Keratinocyte (primary cell): ENCODE measurements around the gene TUBE1. TPM values are rescaled to one million over a fixed set of nuclear protein-coding genes. Genes with fewer than 3 reads are reported as not detected.

ENCODE experiments used
- DNase-seq: peaks from one replicate; pipeline ENCODE4 v3.0.0-alpha.2; 2011; ENCODE audit warnings: low read depth, missing footprints, low spot score
- FAIRE-seq: peaks from 2 replicates; lab custom pipeline; 2011; peaks lifted over from hg19 to GRCh38; lab: Jason Lieb, UNC
- H2AFZ ChIP-seq: 2 replicates; pipeline ENCODE4 v1.6.0; 2012; ENCODE audit warnings: low read length, control low read depth, inconsistent platforms; ENCODE audit not compliant: control insufficient read depth
- H3K27ac ChIP-seq: 2 replicates; pipeline ENCODE4 v1.5.1; 2011; ENCODE audit warnings: low read length; ENCODE audit not compliant: control insufficient read depth, insufficient read depth
- H3K27me3 ChIP-seq: 3 replicates; pipeline ENCODE4 v1.6.0; 2011; ENCODE audit warnings: low read length; ENCODE audit not compliant: control insufficient read depth, insufficient read depth; ENCODE audit errors: extremely low read depth
- H3K36me3 ChIP-seq, 2 experiments: 2 replicates in 1 of 2; 3 replicates in 1 of 2; pipeline ENCODE4 v1.5.1; 2011; ENCODE audit warnings: low read length in 2 of 2, mild to moderate bottlenecking in 1 of 2; ENCODE audit not compliant: control insufficient read depth in 2 of 2, insufficient read depth in 2 of 2; ENCODE audit errors: extremely low read depth in 1 of 2
- H3K4me1 ChIP-seq: 3 replicates; pipeline ENCODE4 v1.5.1; 2011; ENCODE audit warnings: low read length; ENCODE audit not compliant: control insufficient read depth, insufficient read depth; ENCODE audit errors: extremely low read depth
- H3K4me2 ChIP-seq: 3 replicates; pipeline ENCODE4 v1.6.0; 2011; ENCODE audit warnings: low read depth, low read length; ENCODE audit not compliant: control insufficient read depth, insufficient read depth; ENCODE audit errors: extremely low read depth
- H3K4me3 ChIP-seq, 3 experiments: fragments of 200-600 bp in 1 of 3; sonication (generic) in 1 of 3; 2 replicates in 2 of 3; 3 replicates in 1 of 3; pipeline ENCODE4 v1.5.1; 2011 to 2016; ENCODE audit warnings: low read length in 3 of 3, mild to moderate bottlenecking in 3 of 3, control low read depth in 2 of 3, inconsistent platforms in 1 of 3, low read depth in 1 of 3, mixed read lengths in 1 of 3, mixed run types in 1 of 3, moderate library complexity in 1 of 3; ENCODE audit not compliant: control insufficient read depth in 2 of 3, insufficient read depth in 2 of 3; ENCODE audit errors: extremely low read depth in 1 of 3
- H3K79me2 ChIP-seq: 2 replicates; pipeline ENCODE4 v1.6.0; 2012; ENCODE audit warnings: low read length; ENCODE audit not compliant: control insufficient read depth, insufficient read depth
- H3K9ac ChIP-seq: 3 replicates; pipeline ENCODE4 v1.6.0; 2011; ENCODE audit warnings: low read length; ENCODE audit not compliant: control insufficient read depth, insufficient read depth; ENCODE audit errors: extremely low read depth
- H3K9me1 ChIP-seq: 3 replicates; pipeline ENCODE4 v1.6.0; 2011; ENCODE audit warnings: low read length; ENCODE audit not compliant: control insufficient read depth, insufficient read depth; ENCODE audit errors: extremely low read depth
- H3K9me3 ChIP-seq: 2 replicates; pipeline ENCODE4 v1.5.1; 2012; ENCODE audit warnings: low read depth, low read length; ENCODE audit not compliant: control insufficient read depth
- H4K20me1 ChIP-seq: 3 replicates; pipeline ENCODE4 v1.6.0; 2011; ENCODE audit warnings: low read length; ENCODE audit not compliant: control insufficient read depth, insufficient read depth; ENCODE audit errors: extremely low read depth
- CTCF ChIP-seq, 3 experiments: IDR thresholded peaks in 1 of 3; conservative IDR thresholded peaks in 1 of 3; optimal IDR thresholded peaks in 1 of 3; 2 replicates in 2 of 3; 3 replicates in 1 of 3; pipeline versions ENCODE3 to v1.5.1; 2011; ENCODE audit warnings: low read length in 3 of 3, mild to moderate bottlenecking in 3 of 3, moderate library complexity in 2 of 3, control low read depth in 1 of 3, inconsistent platforms in 1 of 3; ENCODE audit not compliant: insufficient read depth in 2 of 3; ENCODE audit errors: extremely low read depth in 1 of 3
- EZH2 ChIP-seq: IDR thresholded peaks from one replicate; pipeline ENCODE4 v1.6.1; 2012; ENCODE audit warnings: inconsistent platforms, mild to moderate bottlenecking, low read length, moderate library complexity
- dilution Hi-C: fragments of 300-500 bp; cut with MboI; formaldehyde crosslinking; loops from one replicate; pipeline ENCODE4 v1.7.0; 2020; ENCODE audit warnings: low sequenced_read_pairs; ENCODE audit not compliant: extremely low pct_ligation_motif_present
- polyA plus RNA-seq, 5 experiments: library from polyadenylated mRNA; depleted of rRNA in 3 of 5; stranded (reverse) in 3 of 5; stranded (forward) in 1 of 5; unstranded in 1 of 5; fragments of >200 nt; gene quantifications; 1 replicate in 1 of 5; 2 replicates in 3 of 5; 3 replicates in 1 of 5; pipeline versions ENCODE4 v1.2.1 to v1.2.3, GENCODE V29; 2011 to 2012; ENCODE audit warnings: missing spikeins in 2 of 5, low read depth in 1 of 5, low replicate concordance in 1 of 5

Gene TUBE1
- polyA plus RNA-seq, 1 donor (not counting 4 experiments of a cell fraction or from before 2014, with no cell fraction given), result 15.4 TPM

- H3K27me3 ChIP-seq, result no peaks in the 10 kb centered on the region
- no peak overlapping the region for H3K9ac ChIP-seq
- H3K9me1 ChIP-seq, result no peaks in the 10 kb centered on the region
- H3K36me3 ChIP-seq, result no peaks in the 10 kb centered on the region
- no peak overlapping the region for H3K27ac ChIP-seq
- dilution Hi-C loops, result no loop called here
- H4K20me1 ChIP-seq, result no peaks in the 10 kb centered on the region
- DNase-seq, result no peak
- H3K9me3 ChIP-seq, result peaks cover 3% of the 10 kb centered on the region
- no peak overlapping the region for H3K4me2 ChIP-seq
- no peak for TF ChIP-seq EZH2
- TF ChIP-seq CTCF (optimal IDR thresholded peaks at IDR 0.05 in 1 of 3, IDR thresholded peaks at IDR 0.05 in 1 of 3, conservative IDR thresholded peaks at IDR 0.05 in 1 of 3; ENCODE audit: extremely low read depth in 1 of 3, insufficient read depth in 2 of 3, low read length in 3 of 3), result no peak
- H2AFZ ChIP-seq, result no peak overlapping the region
- H3K4me1 ChIP-seq, result no peaks in the 10 kb centered on the region
- H3K79me2 ChIP-seq, result no peaks in the 10 kb centered on the region
- H3K4me3 ChIP-seq, result no peak overlapping the region
- no peak for FAIRE-seq
Observed at GRCh38 chr6:112021691-112022310, 65.5 kb downstream of the TUBE1 start.

Other genes with a start within 250 kb of the TUBE1 start
- gene FYN, start 214.0 kb downstream of the TUBE1 start, polyA plus RNA-seq, result 24.7 to 46.8 TPM (median 27.3 TPM) in 3 replicates
- gene CCN6, start 33.4 kb downstream of the TUBE1 start, polyA plus RNA-seq, result 0.46 to 0.90 TPM (median 0.50 TPM) in 3 replicates
- 8.9 to 15.0 TPM (median 12.1 TPM) in 3 replicates for gene FAM229B, start 109 bp upstream of the TUBE1 start, polyA plus RNA-seq
- gene LAMA4, start 167.1 kb upstream of the TUBE1 start, polyA plus RNA-seq, result 0.10 to 0.39 TPM (median 0.12 TPM) in 3 replicates